A673 (cell line): Measurements from ENCODE around the gene EIF2AK3. TPM values are rescaled to one million over a fixed set of nuclear protein-coding genes. Genes with fewer than 3 reads are reported as not detected.

Source experiments
- BruUV-seq: library from RNA; stranded (reverse); fragments of 400-500 nt; replicated peaks from 2 replicates; lab custom pipeline; 2021; lab: Mats Ljungman, UMichigan
- CTCF ChIA-PET: fragments of 300-600 bp; sonication (Branson Sonifier 250); formaldehyde crosslinking; loops from one replicate; lab custom pipeline; 2022; ENCODE audit warnings: antibody characterized with exemption; lab: Charles Lee
- POLR2A ChIA-PET: fragments of 300-600 bp; sonication (Branson Sonifier 250); formaldehyde crosslinking; loops from one replicate; lab custom pipeline; 2022; ENCODE audit warnings: antibody characterized with exemption; ENCODE audit not compliant: low non-redundant PET; lab: Charles Lee
- DNase-seq: peaks from one replicate; pipeline ENCODE4 v3.0.0-alpha.2; 2015; ENCODE audit warnings: low spot score
- H3K27ac ChIP-seq: fragments of 200-600 bp; sonication (generic); 2 replicates; pipeline ENCODE4 v1.5.1; 2016; ENCODE audit warnings: mixed run types, low read depth, mild to moderate bottlenecking, mixed read lengths, antibody characterized with exemption, low read length; ENCODE audit not compliant: poor library complexity, severe bottlenecking
- H3K27me3 ChIP-seq: fragments of 200-600 bp; sonication (generic); replicated peaks from 2 replicates; pipeline ENCODE4 v1.6.1; 2017; ENCODE audit warnings: mixed run types, low read depth, mild to moderate bottlenecking, mixed read lengths, antibody characterized with exemption, low read length; ENCODE audit not compliant: insufficient read depth, poor library complexity
- H3K36me3 ChIP-seq: fragments of 200-600 bp; sonication (generic); 2 replicates; pipeline ENCODE4 v1.6.1; 2016; ENCODE audit warnings: mixed run types, mild to moderate bottlenecking, mixed read lengths, antibody characterized with exemption, low read length; ENCODE audit not compliant: insufficient read depth, poor library complexity, severe bottlenecking
- H3K4me1 ChIP-seq: fragments of 200-600 bp; sonication (generic); 2 replicates; pipeline ENCODE4 v1.6.1; 2017; ENCODE audit warnings: mixed run types, mild to moderate bottlenecking, mixed read lengths, antibody characterized with exemption, low read length; ENCODE audit not compliant: insufficient read depth, poor library complexity, severe bottlenecking
- H3K4me3 ChIP-seq: fragments of 200-600 bp; sonication (generic); 2 replicates; pipeline ENCODE4 v1.5.1; 2016; ENCODE audit warnings: low read depth, mixed run types, mild to moderate bottlenecking, mixed read lengths, low read length; ENCODE audit not compliant: poor library complexity, severe bottlenecking
- H3K9me3 ChIP-seq: fragments of 200-600 bp; sonication (generic); 2 replicates; pipeline ENCODE4 v1.6.1; 2016; ENCODE audit warnings: mixed run types, low read depth, mild to moderate bottlenecking, mixed read lengths, antibody characterized with exemption, low read length; ENCODE audit not compliant: poor library complexity, severe bottlenecking
- EZH2 ChIP-seq: fragments of 200-600 bp; sonication (generic); IDR thresholded peaks from 2 replicates; pipeline ENCODE4 v1.6.1; 2017; ENCODE audit warnings: borderline replicate concordance, low read depth, mild to moderate bottlenecking, mixed read lengths, antibody characterized with exemption, low read length; ENCODE audit not compliant: poor library complexity, severe bottlenecking
- intact Hi-C: fragments of 100-400 bp; cut with micrococcal nuclease; formaldehyde crosslinking; loops from one replicate; pipeline ENCODE4 v1.10.0; 2022; ENCODE audit not compliant: unreplicated experiment
- total RNA-seq: library from RNA; stranded (reverse); gene quantifications from 2 replicates; pipeline ENCODE4 v1.2.3, GENCODE V29; 2021
- TF ChIP-seq, protein P1 (sequence below): fragments of 300-800, 200-600 bp; sonication (generic); conservative IDR thresholded peaks from 2 replicates; pipeline ENCODE4 v1.5.1; 2017; ENCODE audit warnings: low read depth, mild to moderate bottlenecking, antibody characterized with exemption, low read length, moderate library complexity, mixed read lengths

EIF2AK3 gene
- total RNA-seq, 1 experiment from 2014 or later, result 5.1 TPM

- no peak for DNase-seq
These were observed 31.7 kb upstream of the EIF2AK3 start for GRCh38 chr2:88658881-88659537.

DNA sequence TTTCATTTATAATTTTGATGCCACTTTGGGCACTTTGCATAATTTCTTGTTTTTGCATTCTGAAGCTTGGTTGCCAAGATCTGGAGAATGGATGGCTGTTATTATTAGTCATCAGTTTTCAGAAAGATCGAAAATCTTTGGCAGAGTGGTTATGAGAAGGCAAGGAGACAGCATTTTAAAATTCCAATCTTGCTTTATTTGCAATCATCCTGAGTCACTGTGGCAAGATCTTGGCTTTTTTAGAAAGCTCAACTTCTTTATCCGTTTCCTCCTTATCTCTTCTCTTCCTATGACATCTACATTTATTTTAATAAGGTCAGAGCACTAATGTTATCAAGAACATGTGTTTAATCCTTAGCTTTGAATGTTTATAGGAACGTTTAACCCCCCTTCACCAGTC is 31.1 kb upstream of the EIF2AK3 start:
- no peak for DNase-seq
- POLR2A ChIA-PET, result no interaction called here
- no peak for TF ChIP-seq EZH2
- TF ChIP-seq, protein P1, sequence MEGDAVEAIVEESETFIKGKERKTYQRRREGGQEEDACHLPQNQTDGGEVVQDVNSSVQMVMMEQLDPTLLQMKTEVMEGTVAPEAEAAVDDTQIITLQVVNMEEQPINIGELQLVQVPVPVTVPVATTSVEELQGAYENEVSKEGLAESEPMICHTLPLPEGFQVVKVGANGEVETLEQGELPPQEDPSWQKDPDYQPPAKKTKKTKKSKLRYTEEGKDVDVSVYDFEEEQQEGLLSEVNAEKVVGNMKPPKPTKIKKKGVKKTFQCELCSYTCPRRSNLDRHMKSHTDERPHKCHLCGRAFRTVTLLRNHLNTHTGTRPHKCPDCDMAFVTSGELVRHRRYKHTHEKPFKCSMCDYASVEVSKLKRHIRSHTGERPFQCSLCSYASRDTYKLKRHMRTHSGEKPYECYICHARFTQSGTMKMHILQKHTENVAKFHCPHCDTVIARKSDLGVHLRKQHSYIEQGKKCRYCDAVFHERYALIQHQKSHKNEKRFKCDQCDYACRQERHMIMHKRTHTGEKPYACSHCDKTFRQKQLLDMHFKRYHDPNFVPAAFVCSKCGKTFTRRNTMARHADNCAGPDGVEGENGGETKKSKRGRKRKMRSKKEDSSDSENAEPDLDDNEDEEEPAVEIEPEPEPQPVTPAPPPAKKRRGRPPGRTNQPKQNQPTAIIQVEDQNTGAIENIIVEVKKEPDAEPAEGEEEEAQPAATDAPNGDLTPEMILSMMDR, result no peak

More at GRCh38 chr2:88658881-88659537, 31.7 kb upstream of the EIF2AK3 start:
- CTCF ChIA-PET, result no interaction called here
- POLR2A ChIA-PET, result no interaction called here
- Histone ChIP-seq H3K4me3 (no peak overlapping the region), H3K27me3 (peaks cover 7% of the 10 kb centered on the region), H3K27ac (no peak overlapping the region), H3K4me1 (no peaks in the 10 kb centered on the region), H3K36me3 (no peaks in the 10 kb centered on the region), H3K9me3 (no peaks in the 10 kb centered on the region)
- intact Hi-C loops, result no loop called here
- BruUV-seq, result no TSS peak
- no peak for TF ChIP-seq EZH2

DNA sequence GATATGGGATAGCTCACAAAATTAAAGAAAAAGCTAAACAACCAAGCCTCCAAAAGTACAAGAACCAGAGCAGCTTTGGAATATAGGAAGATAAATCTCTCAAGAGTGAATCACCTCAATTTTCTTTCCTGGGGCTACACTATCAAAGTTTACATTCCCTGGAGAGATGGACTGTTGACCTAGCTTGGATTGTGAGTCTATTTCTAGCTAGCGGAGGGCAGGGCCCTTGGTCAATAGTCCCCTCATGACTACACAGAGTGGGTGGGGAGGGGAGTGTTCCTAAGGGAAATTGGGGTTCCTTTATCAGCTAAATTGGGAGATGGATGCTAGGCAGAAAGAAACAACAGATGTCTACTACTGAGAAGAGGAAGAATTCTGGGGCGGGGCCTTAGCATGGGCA is 29.9 kb upstream of the EIF2AK3 start:
- Histone ChIP-seq H3K4me3 (no peak overlapping the region), H3K27me3 (no peaks in the 10 kb centered on the region), H3K4me1 (no peaks in the 10 kb centered on the region), H3K27ac (no peak overlapping the region), H3K9me3 (no peaks in the 10 kb centered on the region), H3K36me3 (no peaks in the 10 kb centered on the region)
- ChIA-PET CTCF (no interaction called here), POLR2A (no interaction called here)
- DNase-seq, result no peak
- TF ChIP-seq, protein P1, result no peak
- TF ChIP-seq EZH2, result no peak
- intact Hi-C loops, result no loop called here
- BruUV-seq, result no TSS peak

More for the DNA sequence above, 31.1 kb upstream of the EIF2AK3 start:
- Histone ChIP-seq H3K9me3 (no peaks in the 10 kb centered on the region), H3K4me3 (no peak overlapping the region), H3K4me1 (no peaks in the 10 kb centered on the region), H3K27me3 (peaks cover under 1% of the 10 kb centered on the region), H3K27ac (no peak overlapping the region), H3K36me3 (no peaks in the 10 kb centered on the region)
- no TSS peak for BruUV-seq
- intact Hi-C loops, result no loop called here
- CTCF ChIA-PET, result no interaction called here

- H3K27me3 ChIP-seq, result no peaks in the 10 kb centered on the region
- no peak overlapping the region for H3K4me3 ChIP-seq
- H3K36me3 ChIP-seq, result no peaks in the 10 kb centered on the region
- no peak for DNase-seq
- H3K27ac ChIP-seq, result no peak overlapping the region
- ChIA-PET POLR2A (no interaction called here), CTCF (no interaction called here)
- no TSS peak for BruUV-seq
- intact Hi-C loops, result no loop called here
- H3K4me1 ChIP-seq, result no peaks in the 10 kb centered on the region
- no peak for TF ChIP-seq EZH2
- TF ChIP-seq, protein P1, result no peak
- H3K9me3 ChIP-seq, result no peaks in the 10 kb centered on the region
These were observed 29.4 kb upstream of the EIF2AK3 start for GRCh38 chr2:88656690-88657089.
